ENCODE data around the gene RBM4B. TPM values are rescaled to one million over a fixed set of nuclear protein-coding genes. Genes with fewer than 3 reads are reported as not detected.

RBM4B gene
- total and polyA plus RNA-seq, 2 experiments from 2014 or later = 28.0 to 31.0 TPM

DNA sequence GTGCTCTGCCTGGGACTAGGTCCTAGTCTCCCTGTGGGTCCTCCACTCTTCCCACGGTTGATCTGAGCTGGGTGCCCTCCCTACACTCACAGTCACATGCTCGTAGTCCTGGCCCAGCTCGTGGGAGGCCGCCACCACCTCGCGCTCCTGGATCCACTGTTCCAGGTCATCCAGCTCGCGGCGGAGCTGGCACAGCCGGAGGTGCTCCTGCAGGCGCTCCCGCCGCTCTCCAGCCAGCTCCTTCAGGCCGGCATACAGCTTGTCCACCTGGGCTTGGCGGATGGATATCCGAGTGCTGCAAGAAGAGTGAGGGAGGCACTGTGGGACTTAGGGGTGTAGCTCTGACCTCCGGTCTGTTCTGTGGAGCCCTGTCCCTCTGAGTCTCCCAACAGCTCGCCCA is 14.8 kb upstream of the RBM4B start:
- Mint-ChIP-seq H3K27me3 (ENCODE audit: insufficient read depth, low read depth, poor library complexity) (peaks cover 11% of the 10 kb centered on the region), H3K36me3 (ENCODE audit: low read depth) (peaks cover 46% of the 10 kb centered on the region), H3K9me3 (no peaks in the 10 kb centered on the region), H3K4me1 (no peaks in the 10 kb centered on the region; the same call in 1 of the 3 replicates), H3K27ac (no peak overlapping the region), H3K4me3 (no peak overlapping the region)
- Histone ChIP-seq H3K27ac (ENCODE audit: low read depth) (no peak overlapping the region), H4K20me1 (replicated peaks; ENCODE audit: insufficient read depth) (no peaks in the 10 kb centered on the region), H3F3A (replicated peaks; ENCODE audit: low read depth) (no peaks in the 10 kb centered on the region), H3K4me1 (ENCODE audit: insufficient read depth) (no peaks in the 10 kb centered on the region), H3K4me2 (no peak overlapping the region), H3K9me2 (ENCODE audit: insufficient read depth) (no peaks in the 10 kb centered on the region), H2AFZ (no peak overlapping the region), H3K4me3 (no peak overlapping the region), H3K27me3 (ENCODE audit: insufficient read depth) (no peaks in the 10 kb centered on the region), H3K36me3 (ENCODE audit: insufficient read depth) (no peaks in the 10 kb centered on the region), H3K79me2 (replicated peaks; ENCODE audit: insufficient read depth) (no peaks in the 10 kb centered on the region)
- ATAC-seq = no peak
- TF ChIP-seq STAT1 (IDR thresholded peaks at IDR 0.05; ENCODE audit: unreplicated experiment) (no peak), EZH2 (IDR thresholded peaks at IDR 0.05; ENCODE audit: low read depth, unreplicated experiment) (no peak), CREB1 (CRISPR knock-in tag; IDR thresholded peaks at IDR 0.05; ENCODE audit: low read depth) (no peak), ZNF331 (CRISPR knock-in tag; IDR thresholded peaks at IDR 0.05; ENCODE audit: low read depth) (no peak), EZH2phosphoT487 (IDR thresholded peaks at IDR 0.05; ENCODE audit: unreplicated experiment) (no peak), JUNB (IDR thresholded peaks at IDR 0.05; ENCODE audit: unreplicated experiment) (no peak), NANOG (IDR thresholded peaks at IDR 0.05; ENCODE audit: borderline replicate concordance) (no peak), ZNF114 (CRISPR knock-in tag; IDR thresholded peaks at IDR 0.05) (no peak), POLR2AphosphoS5 (IDR thresholded peaks at IDR 0.05; ENCODE audit: low read depth) (no peak)
- TF ChIP-seq, protein P1, sequence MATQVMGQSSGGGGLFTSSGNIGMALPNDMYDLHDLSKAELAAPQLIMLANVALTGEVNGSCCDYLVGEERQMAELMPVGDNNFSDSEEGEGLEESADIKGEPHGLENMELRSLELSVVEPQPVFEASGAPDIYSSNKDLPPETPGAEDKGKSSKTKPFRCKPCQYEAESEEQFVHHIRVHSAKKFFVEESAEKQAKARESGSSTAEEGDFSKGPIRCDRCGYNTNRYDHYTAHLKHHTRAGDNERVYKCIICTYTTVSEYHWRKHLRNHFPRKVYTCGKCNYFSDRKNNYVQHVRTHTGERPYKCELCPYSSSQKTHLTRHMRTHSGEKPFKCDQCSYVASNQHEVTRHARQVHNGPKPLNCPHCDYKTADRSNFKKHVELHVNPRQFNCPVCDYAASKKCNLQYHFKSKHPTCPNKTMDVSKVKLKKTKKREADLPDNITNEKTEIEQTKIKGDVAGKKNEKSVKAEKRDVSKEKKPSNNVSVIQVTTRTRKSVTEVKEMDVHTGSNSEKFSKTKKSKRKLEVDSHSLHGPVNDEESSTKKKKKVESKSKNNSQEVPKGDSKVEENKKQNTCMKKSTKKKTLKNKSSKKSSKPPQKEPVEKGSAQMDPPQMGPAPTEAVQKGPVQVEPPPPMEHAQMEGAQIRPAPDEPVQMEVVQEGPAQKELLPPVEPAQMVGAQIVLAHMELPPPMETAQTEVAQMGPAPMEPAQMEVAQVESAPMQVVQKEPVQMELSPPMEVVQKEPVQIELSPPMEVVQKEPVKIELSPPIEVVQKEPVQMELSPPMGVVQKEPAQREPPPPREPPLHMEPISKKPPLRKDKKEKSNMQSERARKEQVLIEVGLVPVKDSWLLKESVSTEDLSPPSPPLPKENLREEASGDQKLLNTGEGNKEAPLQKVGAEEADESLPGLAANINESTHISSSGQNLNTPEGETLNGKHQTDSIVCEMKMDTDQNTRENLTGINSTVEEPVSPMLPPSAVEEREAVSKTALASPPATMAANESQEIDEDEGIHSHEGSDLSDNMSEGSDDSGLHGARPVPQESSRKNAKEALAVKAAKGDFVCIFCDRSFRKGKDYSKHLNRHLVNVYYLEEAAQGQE (IDR thresholded peaks at IDR 0.05; ENCODE audit: unreplicated experiment) = no peak
- TF ChIP-seq, protein P2, sequence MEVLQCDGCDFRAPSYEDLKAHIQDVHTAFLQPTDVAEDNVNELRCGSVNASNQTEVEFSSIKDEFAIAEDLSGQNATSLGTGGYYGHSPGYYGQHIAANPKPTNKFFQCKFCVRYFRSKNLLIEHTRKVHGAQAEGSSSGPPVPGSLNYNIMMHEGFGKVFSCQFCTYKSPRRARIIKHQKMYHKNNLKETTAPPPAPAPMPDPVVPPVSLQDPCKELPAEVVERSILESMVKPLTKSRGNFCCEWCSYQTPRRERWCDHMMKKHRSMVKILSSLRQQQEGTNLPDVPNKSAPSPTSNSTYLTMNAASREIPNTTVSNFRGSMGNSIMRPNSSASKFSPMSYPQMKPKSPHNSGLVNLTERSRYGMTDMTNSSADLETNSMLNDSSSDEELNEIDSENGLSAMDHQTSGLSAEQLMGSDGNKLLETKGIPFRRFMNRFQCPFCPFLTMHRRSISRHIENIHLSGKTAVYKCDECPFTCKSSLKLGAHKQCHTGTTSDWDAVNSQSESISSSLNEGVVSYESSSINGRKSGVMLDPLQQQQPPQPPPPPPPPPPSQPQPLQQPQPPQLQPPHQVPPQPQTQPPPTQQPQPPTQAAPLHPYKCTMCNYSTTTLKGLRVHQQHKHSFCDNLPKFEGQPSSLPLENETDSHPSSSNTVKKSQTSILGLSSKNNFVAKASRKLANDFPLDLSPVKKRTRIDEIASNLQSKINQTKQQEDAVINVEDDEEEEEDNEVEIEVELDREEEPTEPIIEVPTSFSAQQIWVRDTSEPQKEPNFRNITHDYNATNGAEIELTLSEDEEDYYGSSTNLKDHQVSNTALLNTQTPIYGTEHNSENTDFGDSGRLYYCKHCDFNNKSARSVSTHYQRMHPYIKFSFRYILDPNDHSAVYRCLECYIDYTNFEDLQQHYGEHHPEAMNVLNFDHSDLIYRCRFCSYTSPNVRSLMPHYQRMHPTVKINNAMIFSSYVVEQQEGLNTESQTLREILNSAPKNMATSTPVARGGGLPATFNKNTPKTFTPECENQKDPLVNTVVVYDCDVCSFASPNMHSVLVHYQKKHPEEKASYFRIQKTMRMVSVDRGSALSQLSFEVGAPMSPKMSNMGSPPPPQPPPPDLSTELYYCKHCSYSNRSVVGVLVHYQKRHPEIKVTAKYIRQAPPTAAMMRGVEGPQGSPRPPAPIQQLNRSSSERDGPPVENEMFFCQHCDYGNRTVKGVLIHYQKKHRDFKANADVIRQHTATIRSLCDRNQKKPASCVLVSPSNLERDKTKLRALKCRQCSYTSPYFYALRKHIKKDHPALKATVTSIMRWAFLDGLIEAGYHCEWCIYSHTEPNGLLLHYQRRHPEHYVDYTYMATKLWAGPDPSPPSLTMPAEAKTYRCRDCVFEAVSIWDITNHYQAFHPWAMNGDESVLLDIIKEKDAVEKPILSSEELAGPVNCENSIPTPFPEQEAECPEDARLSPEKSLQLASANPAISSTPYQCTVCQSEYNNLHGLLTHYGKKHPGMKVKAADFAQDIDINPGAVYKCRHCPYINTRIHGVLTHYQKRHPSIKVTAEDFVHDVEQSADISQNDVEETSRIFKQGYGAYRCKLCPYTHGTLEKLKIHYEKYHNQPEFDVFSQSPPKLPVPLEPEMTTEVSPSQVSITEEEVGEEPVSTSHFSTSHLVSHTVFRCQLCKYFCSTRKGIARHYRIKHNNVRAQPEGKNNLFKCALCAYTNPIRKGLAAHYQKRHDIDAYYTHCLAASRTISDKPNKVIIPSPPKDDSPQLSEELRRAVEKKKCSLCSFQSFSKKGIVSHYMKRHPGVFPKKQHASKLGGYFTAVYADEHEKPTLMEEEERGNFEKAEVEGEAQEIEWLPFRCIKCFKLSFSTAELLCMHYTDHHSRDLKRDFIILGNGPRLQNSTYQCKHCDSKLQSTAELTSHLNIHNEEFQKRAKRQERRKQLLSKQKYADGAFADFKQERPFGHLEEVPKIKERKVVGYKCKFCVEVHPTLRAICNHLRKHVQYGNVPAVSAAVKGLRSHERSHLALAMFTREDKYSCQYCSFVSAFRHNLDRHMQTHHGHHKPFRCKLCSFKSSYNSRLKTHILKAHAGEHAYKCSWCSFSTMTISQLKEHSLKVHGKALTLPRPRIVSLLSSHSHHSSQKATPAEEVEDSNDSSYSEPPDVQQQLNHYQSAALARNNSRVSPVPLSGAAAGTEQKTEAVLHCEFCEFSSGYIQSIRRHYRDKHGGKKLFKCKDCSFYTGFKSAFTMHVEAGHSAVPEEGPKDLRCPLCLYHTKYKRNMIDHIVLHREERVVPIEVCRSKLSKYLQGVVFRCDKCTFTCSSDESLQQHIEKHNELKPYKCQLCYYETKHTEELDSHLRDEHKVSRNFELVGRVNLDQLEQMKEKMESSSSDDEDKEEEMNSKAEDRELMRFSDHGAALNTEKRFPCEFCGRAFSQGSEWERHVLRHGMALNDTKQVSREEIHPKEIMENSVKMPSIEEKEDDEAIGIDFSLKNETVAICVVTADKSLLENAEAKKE (CRISPR knock-in tag; IDR thresholded peaks at IDR 0.05) = no peak
- TF ChIP-seq, protein P3, sequence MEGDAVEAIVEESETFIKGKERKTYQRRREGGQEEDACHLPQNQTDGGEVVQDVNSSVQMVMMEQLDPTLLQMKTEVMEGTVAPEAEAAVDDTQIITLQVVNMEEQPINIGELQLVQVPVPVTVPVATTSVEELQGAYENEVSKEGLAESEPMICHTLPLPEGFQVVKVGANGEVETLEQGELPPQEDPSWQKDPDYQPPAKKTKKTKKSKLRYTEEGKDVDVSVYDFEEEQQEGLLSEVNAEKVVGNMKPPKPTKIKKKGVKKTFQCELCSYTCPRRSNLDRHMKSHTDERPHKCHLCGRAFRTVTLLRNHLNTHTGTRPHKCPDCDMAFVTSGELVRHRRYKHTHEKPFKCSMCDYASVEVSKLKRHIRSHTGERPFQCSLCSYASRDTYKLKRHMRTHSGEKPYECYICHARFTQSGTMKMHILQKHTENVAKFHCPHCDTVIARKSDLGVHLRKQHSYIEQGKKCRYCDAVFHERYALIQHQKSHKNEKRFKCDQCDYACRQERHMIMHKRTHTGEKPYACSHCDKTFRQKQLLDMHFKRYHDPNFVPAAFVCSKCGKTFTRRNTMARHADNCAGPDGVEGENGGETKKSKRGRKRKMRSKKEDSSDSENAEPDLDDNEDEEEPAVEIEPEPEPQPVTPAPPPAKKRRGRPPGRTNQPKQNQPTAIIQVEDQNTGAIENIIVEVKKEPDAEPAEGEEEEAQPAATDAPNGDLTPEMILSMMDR (conservative IDR thresholded peaks at IDR 0.05; ENCODE audit: low read depth in 2 of 2) = no peak
- DNase-seq (ENCODE audit: low spot score) = no peak
